GM19452 (cell line): ENCODE measurements around the gene GATAD2B.
"Not testable (repeated sequence)": the region's sequence is repeated elsewhere in the genome, so short reads cannot be mapped to it uniquely, and the experiment has no call there.

ENCODE experiments used
- ATAC-seq: cut with Tn5 transposase; IDR thresholded peaks from one replicate; pipeline ENCODE4 v1.9.1; 2021; ENCODE audit not compliant: unreplicated experiment

The GATAD2B gene

DNA sequence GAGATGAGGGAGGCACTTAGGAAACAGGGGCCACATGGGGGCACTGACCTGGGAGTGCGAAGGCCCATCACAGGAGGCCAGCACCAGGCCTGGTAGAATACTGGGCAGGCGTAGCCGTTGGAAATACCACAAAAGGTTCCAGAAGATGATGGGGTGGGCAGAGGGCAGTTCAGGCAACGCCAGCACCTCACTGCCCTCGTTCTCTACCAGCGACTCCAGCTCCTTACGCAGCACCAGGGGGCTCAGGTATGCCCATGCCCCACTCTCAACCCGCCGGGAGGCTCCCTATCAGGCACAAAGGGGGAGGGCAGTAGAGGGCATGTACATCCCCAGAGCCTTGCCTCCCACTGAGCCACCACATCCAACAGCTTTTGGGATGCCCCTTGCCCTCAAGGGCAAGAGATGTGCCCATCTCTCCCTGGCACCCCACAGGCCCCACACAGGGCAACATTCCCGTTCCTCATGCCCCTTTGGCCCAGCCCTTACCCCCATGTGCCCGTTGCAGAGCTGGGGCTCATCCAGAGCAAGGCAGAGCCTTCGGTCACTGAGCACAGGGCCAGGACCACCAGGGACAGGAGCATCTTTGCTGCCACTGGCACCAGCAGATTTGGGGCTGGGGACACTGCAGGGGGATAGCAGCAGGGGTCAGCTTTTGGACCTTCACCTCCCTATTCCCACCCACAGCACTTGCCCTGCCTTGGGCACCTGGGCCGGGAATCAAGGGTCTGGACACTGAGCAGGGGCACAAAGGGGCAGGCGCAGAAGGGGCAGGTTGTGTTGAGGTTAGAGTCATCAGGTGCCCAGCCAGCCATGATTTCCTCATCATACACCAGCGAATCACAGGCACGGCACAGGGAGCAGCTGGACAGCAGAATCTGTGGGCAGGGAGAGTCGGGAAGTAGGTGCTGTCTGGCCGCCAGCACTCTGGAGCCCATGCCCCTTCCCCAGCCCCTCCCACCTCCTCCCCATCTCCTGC is 9.7 kb upstream of the GATAD2B start:
- ATAC-seq, result no peak

DNA sequence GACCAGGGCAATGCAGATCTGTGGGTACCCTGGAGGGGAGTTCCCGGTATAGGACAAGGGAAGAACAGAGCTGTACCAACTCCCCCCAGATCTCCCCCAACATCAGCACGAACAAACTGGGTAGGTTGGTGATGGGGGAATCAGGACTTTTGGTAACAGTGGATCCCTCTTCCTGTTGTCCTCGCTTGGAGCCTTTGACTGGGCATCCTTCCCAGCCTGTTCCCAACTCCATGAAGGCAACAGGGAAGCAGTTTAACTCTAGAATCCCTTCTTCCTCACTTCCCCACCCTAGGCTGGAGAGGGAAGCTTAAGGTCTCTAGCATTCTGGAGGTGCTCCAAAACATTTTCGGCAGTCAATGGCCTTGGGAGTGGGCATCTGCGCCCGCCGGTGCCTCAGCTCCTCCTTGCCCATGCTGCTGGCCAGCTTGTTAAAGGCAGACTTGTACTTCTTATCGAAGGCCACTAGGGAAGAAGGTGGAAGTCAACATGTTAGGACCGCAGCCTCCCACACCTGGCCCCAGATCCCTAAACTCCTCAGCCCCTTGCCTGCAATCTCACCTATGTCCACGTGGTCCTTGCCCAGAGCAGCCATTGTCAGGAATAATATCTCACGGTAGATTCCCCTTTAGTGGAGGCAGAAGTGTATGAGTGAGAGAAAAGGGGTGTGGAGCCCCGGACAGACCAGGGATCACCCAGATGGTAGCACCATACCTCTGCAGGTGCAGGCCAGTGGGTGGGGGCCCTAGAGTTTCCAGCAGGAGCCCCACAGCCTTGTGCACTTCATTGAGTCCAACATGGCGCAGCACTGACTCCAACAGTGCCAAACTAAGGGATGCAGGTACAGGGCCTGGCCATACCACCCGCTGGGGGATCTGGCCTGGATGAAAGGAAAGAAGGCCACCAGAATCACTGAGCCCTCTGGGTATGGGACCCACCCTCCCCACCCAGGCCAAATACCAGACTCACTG is 7.5 kb upstream of the GATAD2B start:
- ATAC-seq, result no peak

DNA sequence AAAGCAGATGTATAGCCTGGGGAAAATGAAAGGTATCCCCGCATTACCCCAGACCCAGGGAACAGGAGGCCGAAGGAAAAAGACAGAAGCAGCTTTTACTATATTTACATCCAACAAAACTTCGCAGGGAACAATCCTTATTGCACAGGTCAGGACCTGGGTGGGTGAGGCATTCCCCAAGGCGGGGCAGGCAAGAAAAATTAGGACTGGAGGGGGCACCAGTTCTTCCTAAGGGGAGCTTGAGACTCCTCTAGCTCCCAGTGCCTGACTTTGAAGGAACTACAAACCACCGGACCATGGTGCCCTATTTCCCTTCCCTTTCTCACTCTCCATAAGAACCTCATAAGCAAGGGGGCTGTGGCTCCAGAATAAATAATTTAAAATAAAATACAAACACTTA is 6.7 kb upstream of the GATAD2B start:
- ATAC-seq, result no peak

DNA sequence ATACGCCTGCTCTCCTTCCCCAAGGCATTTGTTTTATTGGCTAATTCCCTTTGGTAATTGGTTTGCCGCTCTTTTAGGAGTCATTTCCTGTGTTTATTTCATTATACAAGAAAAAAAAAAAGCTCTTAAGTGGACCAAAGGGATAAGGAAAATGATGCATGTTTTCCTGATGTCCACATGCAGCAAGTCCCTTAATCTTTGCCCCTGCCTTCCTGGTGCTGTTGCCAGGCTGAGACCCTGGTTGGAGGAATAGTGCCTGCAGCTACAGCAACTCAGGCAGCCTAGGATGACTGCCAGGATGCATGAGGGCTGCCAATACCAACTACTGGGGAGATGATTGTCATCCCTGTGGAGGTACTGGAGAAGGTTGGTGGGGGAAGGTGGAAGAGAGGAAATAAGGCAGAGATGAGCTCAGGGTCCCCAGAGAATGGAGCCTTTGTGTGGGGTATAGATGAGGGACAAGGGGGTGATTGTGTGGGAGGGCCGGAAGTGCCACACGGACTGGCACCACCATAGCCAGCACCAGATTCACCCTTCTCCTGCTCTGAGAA is 6.1 kb upstream of the GATAD2B start:
- no peak for ATAC-seq

DNA sequence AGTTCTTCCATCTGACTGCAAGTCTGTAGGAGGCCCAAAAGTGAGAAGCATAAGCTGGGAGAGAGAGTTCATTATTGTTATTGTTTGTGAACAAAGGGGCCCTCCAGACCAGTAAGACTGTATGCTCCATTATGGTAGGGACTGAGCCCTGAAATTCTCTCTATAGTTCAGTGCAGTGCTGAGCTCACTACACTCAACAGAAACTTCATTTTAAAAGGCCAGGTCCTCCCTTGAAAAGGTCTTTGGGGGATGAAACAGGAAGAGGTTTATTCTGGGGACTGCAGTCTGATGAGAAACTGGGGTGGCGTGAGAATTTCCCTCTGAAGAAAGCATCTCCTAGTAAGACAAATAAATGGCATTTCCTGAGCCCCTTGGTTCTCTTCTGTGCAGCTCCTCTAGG is 5.5 kb upstream of the GATAD2B start:
- no peak for ATAC-seq

DNA sequence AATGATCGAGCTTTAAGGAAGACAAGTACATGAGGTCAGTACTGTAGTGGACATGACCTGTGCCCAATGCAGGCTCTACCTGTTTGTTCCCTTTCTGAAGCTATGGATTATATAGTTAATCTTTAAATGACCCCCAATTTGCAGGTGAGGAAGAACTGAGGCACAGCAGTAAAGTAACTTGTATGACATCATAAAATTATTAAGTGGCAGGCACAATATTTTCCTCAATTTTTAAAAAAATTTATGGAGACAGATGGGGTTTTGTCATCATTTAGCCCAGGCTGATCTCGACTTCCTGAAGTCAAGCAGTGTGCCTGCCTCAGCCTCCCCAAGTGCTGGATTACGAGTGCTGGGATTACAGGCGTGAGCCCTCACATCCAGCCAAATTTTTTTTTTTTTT is 3.6 kb upstream of the GATAD2B start:
- ATAC-seq, result no peak

DNA sequence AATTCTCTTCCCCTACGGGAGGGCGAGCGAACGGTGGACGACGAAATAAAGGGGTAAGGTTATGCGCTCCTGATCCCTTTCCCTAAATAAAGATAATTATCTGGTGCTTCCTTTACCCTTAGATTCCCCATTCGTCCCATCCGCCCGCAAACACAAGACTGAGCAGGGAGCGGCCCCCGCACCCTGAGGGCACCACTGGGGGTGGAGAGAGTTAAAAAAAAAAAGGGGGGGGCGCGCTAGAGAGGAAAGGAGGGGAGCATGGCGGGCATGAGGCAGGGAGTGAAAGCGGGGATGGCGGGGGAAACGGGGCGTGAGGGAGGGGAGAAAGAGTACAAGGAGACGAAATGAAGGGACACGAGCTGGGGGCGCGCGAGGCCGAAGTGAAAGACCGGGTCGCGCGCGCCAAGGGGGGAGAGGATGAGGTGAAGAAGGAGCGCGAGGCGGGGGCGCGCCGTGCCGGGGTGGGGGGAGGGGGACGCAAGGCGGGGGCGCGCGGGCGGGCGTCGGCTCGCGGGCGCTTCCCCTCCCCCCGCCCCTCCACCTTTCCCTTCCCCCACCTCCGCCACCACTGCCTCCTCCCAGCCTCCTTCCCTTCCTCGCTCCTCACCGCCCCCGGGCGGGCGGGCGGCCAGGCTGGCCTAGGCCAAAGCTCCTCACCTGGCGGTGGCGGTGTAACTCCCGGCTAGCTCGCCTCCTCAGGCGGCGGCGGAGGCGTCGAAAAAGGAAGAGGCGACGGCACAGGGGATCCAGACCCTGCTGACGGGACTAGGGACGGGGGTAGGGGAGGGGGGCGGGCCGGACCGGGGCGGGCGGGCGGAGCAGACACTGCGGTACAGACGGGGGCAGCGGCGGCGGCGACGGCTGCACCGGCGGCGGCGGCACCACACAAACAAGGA is 448 bp downstream of the GATAD2B start:
- ATAC-seq, result peak; percentile 27

DNA sequence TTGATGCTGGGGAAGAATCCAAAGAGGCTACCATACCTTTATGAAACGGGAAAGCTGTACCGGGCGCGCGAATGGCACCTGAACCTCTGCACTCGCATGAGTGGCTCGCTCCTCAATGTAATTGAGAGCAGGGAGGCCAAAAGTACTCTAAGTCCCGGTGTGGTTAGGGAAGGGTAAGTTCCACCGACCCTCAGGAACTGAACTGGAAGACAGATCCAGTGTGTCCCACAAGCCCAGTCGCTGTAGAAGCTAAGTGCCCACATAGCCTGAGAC is 1.0 kb downstream of the GATAD2B start:
- ATAC-seq, result no peak

DNA sequence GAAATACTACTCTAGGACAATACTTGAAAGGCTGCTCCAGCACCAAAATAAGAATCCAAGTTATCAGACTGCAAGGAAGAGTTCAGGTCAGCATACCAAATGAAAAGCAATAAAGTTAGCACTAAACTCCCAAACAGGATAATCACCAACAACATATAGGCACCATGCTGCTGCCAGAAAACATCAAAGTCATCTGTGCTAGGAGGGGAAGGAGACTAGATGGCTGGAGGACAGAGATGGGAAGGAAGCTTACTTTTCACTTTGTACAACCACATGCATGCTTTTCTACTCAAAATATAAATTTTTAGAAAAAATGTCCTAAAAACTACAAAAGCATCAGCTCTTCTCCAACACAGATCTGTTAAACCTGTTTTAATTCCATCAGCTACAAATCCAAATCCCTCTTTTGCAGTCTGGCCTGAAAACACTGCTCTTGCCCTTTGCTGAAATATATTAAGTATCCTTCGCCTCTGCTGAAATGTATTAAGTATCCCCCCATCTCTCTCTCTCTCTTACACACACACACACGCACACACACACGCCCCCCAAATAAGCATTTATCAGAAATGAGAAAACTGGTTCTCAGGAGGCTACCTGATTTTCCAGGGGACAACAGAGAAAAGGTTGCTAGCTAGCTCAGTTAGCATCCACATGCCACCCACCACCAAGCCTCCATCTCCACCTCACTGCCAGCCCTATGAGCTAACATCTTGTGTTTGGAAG is 1.5 kb downstream of the GATAD2B start:
- ATAC-seq, result no peak

DNA sequence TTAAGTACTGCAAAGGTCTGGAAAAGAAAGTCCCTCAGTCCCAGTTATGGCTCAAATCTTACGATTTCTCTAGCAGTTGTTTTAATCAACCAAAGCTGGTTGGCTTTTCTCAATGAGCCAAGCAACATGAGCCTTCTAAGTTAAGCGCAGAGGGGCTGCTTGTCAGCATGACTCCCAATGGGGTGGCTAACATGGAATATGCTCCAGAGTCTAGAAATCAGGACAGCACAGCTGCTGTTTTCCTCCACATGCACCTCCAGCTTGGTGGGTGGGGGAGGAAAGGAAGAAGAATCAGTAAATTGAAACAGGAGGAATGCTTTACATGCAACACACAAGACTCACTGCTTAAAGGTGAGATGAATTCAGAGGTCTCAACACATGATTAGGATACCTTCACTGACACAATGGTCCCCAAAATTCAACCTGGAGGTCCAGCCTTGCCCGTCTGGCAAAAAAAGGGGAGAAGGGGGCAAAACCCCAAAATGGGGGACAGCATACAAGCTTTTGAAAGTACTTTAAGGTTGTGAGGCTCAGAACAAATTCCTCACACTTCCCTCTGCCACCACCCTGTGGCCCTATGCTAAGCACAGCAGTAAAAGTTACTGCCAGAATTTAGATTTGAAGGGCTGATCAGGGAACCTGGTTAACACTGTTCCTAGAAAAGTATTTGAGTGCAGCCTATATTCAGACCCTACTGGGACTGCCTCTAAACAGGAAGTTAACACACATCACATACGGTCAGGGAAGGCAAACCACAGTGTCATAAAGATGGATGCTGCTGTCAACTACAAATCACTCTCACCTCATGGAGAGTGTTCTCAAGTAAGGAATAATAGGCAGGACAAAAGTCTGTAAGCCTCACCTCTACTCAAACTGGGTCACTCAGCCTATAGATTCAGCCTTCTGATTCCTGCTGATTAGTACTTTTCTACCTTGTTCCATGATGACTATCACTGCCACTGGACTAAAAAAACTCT is 2.6 kb downstream of the GATAD2B start:
- no peak for ATAC-seq

DNA sequence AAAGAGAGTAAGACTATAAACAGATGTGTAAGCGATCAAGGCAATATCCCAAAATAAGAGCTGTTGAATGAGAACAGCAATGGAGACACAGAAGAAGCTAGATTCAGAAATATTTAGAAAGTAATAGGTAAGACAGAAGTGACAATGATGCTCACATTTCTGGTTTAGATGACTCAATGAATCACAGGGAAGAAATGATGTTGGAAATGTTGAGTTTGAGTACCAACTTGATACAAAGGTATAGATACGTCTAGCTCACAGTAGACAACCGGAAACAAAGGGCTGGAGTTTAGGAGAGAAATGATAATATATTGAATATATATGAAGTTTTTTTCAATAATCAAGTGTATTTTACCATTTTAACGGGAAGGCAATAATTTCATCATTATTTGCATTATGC is 6.5 kb downstream of the GATAD2B start:
- no peak for ATAC-seq

DNA sequence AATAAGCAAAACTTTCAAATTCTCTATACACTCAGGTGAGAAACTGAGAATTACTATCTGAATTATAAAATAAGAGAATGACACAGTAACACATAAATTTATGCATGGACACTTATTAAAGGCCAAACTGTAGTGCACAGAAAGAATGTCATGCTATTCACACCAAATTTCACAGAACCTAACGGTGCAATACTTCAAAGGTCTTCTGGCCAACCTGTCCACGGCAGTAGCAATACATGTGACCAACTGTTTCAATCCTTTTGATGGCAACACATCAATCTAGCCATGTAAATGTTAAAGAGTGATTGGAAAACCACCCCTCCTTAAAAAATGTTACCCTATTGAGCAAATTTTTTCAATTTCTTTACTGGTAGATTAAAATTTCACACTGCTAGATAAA is 10.4 kb downstream of the GATAD2B start:
- no peak for ATAC-seq

DNA sequence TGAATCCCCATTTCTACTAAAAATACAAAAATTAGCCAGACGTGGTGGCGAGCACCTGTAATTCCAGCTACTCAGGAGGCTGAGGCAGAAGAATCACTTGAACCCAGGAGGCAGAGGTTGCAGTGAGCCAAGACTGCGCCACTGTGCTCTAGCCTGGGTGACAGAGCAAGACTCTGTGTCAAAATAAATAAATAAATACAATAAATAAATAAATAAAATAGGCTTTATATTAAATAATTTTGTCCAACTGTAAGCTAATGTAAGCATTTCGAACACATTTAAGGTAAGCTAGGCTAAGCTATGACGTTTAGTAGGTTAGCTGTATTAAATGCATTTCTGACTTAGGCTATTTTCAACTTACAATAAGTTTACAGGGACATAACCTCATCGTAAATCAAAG is 12.2 kb downstream of the GATAD2B start:
- not testable (repeated sequence) for ATAC-seq

DNA sequence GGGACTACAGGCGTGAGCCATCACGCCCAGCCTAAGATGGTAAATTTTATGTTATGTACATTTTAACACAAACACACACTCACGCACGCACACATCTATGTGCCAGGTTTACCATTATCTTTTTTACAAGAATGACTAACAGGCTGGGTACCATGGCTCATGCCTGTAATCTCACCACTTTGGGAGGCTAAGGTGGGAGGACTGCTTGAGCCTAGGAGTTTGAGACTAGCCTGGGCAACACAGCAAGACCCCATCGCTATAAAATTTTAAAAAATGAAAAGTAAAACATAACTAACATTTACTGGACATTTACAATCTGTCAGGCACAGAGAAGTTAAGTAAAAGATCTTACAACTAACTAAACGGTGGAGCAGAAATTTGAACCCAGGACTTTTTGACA is 14.7 kb downstream of the GATAD2B start:
- ATAC-seq, result no peak

DNA sequence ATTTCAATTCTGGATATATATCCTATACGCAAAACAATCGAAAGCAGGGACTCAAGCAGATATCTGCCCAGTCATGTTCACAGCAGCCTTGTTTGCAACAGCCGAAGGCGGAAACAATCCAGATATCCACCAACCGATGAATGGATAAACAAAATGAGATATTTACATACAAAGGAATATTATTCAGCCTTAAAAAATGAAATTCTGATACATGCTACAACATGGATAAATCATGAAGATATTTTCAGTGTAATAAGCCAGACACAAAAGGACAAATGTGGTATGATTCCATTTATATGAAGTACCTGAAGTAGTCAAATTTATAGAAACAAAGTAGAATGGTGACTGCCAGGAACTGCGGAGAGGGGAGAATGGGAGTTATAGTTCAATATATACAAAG is 15.6 kb downstream of the GATAD2B start:
- no peak for ATAC-seq

DNA sequence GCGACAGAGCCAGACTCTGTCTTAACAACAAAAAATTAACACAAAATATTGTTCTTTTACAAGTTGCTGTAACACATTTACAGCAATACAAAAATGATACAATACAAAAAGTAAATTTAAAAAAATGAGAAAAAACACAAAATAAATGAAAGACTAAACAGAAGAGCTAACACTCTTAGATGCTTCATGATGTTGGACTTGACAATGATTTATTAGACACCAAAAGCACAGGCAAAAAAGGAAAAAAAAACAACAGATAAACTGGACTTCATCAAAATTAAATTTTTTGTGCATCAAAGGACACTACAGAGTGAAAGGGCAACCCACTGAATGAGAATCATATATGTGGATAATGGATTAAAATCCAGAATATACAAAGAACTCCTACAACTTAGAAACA is 16.4 kb downstream of the GATAD2B start:
- no peak for ATAC-seq

DNA sequence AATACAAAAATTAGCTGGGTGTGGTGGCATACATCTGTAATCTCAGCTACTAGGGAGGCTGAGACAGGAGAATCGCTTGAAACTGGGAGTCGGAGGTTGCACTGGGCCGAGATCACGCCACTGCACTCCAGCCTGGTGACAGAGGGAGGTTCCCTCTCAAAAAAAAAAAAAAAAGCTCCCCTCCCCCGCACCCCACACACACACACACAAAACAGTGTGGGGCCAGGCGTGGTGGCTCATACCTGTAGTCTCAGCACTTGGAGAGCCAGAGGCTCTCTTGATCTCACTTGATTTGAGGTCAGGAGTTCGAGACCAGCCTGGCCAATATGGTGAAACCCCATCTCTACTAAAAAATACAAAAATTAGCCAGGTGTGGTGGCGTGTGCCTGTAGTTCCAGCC is 16.9 kb downstream of the GATAD2B start:
- not testable (repeated sequence) for ATAC-seq

DNA sequence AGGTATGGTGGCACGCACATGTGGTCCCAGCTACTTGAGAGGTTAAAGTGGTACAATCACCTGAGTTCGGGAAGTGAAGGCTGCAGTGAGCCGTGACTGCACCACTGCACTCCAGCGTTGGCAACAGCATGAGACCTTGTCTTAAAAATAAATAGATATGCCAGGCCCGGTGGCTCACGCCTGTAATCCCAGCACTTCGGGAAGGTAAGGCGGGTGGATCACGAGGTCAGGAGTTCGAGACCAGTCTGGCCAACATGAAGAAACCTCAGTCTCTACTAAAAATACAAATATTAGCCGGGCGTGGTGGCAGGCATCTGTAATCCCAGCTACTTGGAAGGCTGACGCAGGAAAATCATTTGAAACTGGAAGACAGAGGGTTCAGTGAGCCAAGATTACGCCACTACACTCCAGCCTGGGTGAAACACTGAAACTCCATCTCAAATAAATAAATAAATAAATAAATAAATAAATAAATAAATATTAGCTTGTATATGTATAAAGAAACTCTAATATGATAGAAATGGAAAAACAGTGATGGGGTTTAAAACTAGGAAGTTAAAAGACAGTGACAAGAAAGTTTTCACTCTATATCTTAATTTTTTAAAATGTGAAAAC is 18.8 kb downstream of the GATAD2B start:
- ATAC-seq, result no peak
